Stimulated activated CD4-positive, alpha-beta T cell treated with anti-CD3 and anti-CD28 coated beads, Interleukin-12 subunit alpha, Interleukin-12 subunit beta, amount 100 ng/mL, for 48 hours (primary cell): ENCODE results near the gene HRH3.
A peak's percentile ranks its signal among the peaks of the same experiment; 100 is the strongest.

Experiments
- DNase-seq, 3 donors: peaks; one replicate each; pipeline ENCODE4 v3.0.0-alpha.2; 2020; ENCODE audit warnings: low read depth in 2 of 3, low spot score in 1 of 3

Gene HRH3

GRCh38 chr20:62244644-62245108 is 24.6 kb upstream of the HRH3 start:
- no peak for DNase-seq

GRCh38 chr20:62243906-62244515 is 23.9 kb upstream of the HRH3 start:
- no peak for DNase-seq

GRCh38 chr20:62243106-62243505 is 23.0 kb upstream of the HRH3 start:
- DNase-seq, result no peak

- no peak for DNase-seq
Measured at GRCh38 chr20:62242176-62242575, 22.1 kb upstream of the HRH3 start.

- DNase-seq, result no peak
Measured at GRCh38 chr20:62241506-62241905, 21.4 kb upstream of the HRH3 start.

- DNase-seq, result no peak
Measured at GRCh38 chr20:62240020-62240685, 20.1 kb upstream of the HRH3 start.

GRCh38 chr20:62239278-62239879 is 19.3 kb upstream of the HRH3 start:
- no peak for DNase-seq

GRCh38 chr20:62238569-62239277 is 18.6 kb upstream of the HRH3 start:
- no peak for DNase-seq

- peak; percentile 100 for DNase-seq
Measured at GRCh38 chr20:62237801-62238568, 17.9 kb upstream of the HRH3 start, which contains the start of gene OSBPL2. Gene OSBPL2, plus strand, starts transcription at chr20:62238521. Its CDS starts 17,664 bp downstream, at chr20:62256185.

- no peak for DNase-seq
Measured at GRCh38 chr20:62237514-62237800, 17.4 kb upstream of the HRH3 start.

GRCh38 chr20:62236766-62237513 is 16.9 kb upstream of the HRH3 start:
- no peak for DNase-seq

GRCh38 chr20:62236200-62236599 is 16.1 kb upstream of the HRH3 start:
- DNase-seq, result no peak

GRCh38 chr20:62235777-62236157 is 15.7 kb upstream of the HRH3 start:
- no peak for DNase-seq

GRCh38 chr20:62235001-62235776 is 15.1 kb upstream of the HRH3 start:
- no peak for DNase-seq

- DNase-seq, result no peak
Measured at GRCh38 chr20:62234339-62234738, 14.3 kb upstream of the HRH3 start.

- DNase-seq, result no peak
Measured at GRCh38 chr20:62233684-62234083, 13.6 kb upstream of the HRH3 start.

GRCh38 chr20:62232770-62233645 is 12.9 kb upstream of the HRH3 start:
- DNase-seq, result no peak

GRCh38 chr20:62232194-62232593 is 12.1 kb upstream of the HRH3 start:
- DNase-seq, result no peak

- DNase-seq, result no peak
Measured at GRCh38 chr20:62231292-62231691, 11.2 kb upstream of the HRH3 start.
